Erythroblast (primary cell): ENCODE measurements around the gene BTBD8.

Experiments
- GATA1 ChIP-seq: IDR thresholded peaks from 2 replicates; pipeline ENCODE4 v1.6.1; 2011; ENCODE audit warnings: low read depth, mild to moderate bottlenecking, control low read depth, low read length, moderate library complexity
- POLR2A ChIP-seq: IDR thresholded peaks from 2 replicates; pipeline ENCODE4 v1.6.1; 2011; ENCODE audit warnings: mild to moderate bottlenecking, low read length

GRCh38 chr1:92184632-92185031 is 104.5 kb downstream of the BTBD8 start:
- TF ChIP-seq POLR2A (no peak), GATA1 (no peak)
